Adrenal gland (tissue), 5 donors: Measurements from ENCODE around the gene PARP3.
"Not testable (repeated sequence)": the region's sequence is repeated elsewhere in the genome, so short reads cannot be mapped to it uniquely, and the experiment has no call there.

Experiments used
- CTCF ChIP-seq, 6 experiments: fragments of 450-650 bp in 4 of 6; fragments of 200-600 bp in 2 of 6; sonication (generic) in 1 of 6; IDR thresholded peaks; 1 replicate in 5 of 6; 2 replicates in 1 of 6; pipeline versions ENCODE4 v1.5.1 to v1.8.0; 2016 to 2021; ENCODE audit warnings: antibody characterized with exemption in 6 of 6, mild to moderate bottlenecking in 2 of 6, moderate library complexity in 1 of 6
- POLR2A ChIP-seq, 2 donors: fragments of 450-650 bp; IDR thresholded peaks; one replicate each; pipeline ENCODE4 v1.6.1; 2017; ENCODE audit warnings: antibody characterized with exemption in 2 of 2, mild to moderate bottlenecking in 2 of 2, moderate library complexity in 1 of 2
- donor health status: DM: no; HTN: no; CAD: no.

- not testable (repeated sequence) for TF ChIP-seq CTCF, POLR2A (IDR thresholded peaks at IDR 0.05)
These were observed 51.5 kb downstream of the PARP3 start for GRCh38 chr3:51993657-51994056.
